GM18499 (cell line): ENCODE measurements around the gene PIK3R1.

ENCODE experiments used
- ATAC-seq: cut with Tn5 transposase; IDR thresholded peaks from one replicate; pipeline ENCODE4 v1.9.1; 2021; ENCODE audit warnings: moderate number of reproducible peaks; ENCODE audit not compliant: insufficient read depth, unreplicated experiment

PIK3R1 gene

GRCh38 chr5:68215208-68215897, at the start of gene PIK3R1:
Gene PIK3R1, plus strand, starts transcription at chr5:68215756. Its CDS starts 10,920 bp downstream, at chr5:68226676.
- ATAC-seq: peak; percentile 64

- no peak for ATAC-seq
Measured at GRCh38 chr5:68167195-68167651, 48.3 kb upstream of the PIK3R1 start.

- ATAC-seq: no peak
Measured at GRCh38 chr5:68169903-68170302, 45.7 kb upstream of the PIK3R1 start.

GRCh38 chr5:68170826-68171558, 44.6 kb upstream of the PIK3R1 start:
- no peak for ATAC-seq

DNA sequence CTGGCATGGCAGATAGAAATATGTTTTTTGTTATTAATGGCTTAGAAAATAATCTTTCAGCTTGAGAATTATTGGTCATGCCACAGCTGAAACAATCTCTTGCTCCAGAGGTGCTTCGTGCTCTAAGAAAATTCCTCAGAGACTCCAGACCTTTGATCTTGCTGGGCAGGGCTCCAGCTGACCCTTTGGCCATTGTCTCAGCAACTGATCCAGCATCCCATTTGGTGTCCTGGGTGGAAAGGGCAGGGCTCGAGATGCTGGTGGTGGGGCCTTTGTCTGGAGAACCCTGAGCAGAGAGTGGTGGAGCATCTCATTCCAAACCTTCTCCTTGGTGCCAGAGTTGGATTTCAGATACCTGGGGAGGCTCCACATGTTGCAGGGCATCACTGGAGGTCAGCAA, 43.2 kb upstream of the PIK3R1 start:
- no peak for ATAC-seq

DNA sequence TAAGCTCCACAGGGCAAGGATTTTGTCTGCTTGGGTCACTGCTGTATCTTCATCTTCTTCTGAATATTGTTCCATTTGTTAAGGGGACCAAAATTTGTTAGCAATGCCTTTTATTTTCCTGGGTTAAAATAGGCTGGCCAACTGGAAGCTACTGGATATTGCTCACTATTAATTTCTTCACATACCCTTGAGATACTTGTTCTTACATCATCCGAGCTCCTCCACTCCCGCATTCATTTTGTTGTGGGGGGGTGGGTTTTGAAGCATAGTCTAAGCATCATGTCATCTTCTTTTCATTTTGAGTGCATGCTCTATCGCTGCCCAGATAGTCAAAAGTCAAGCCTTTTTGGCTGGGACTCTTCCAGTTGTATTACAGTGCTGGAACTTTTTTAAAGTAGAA, 42.5 kb upstream of the PIK3R1 start:
- ATAC-seq: no peak

DNA sequence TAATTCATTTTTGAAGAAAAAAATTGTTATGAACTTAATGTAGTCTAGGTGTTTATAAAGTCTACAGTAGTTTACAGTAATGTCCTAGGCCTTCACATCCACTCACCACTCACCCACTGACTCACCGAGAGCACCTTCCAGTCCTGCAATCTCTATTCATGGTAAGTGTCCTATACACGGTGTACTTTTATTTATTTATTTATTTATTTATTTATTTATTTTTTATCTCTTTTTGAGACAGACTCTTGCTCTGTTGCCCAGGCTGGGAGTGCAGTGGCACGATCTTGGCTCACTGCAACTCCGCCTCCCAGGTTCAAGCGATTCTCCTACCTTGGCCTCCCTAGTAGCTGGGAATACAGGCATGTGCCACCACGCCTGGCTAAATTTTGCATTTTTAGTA, 39.3 kb upstream of the PIK3R1 start:
- ATAC-seq: no peak

GRCh38 chr5:68176802-68177479, 38.6 kb upstream of the PIK3R1 start:
- no peak for ATAC-seq

DNA sequence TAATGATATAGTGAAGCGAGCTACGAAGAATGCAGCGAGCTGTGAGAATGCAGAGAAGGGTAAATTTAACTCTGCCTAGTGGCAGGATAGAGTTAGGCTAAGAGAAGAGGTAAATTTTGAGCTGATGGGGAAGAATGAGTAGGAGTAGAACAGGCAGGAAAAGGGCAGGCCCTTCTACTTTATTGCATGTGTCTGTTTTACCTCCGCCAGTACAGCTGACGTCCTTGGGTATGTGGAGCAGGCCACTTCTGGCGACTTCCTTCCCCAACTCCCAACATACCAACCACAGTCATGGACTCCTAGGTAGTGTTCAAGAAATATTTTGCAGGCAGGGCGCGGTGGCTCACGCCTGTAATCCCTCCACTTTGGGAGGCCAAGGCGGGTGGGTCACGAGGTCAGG, 37.9 kb upstream of the PIK3R1 start:
- ATAC-seq: no peak

GRCh38 chr5:68178579-68178978, 37.0 kb upstream of the PIK3R1 start:
- ATAC-seq: no peak

- no peak for ATAC-seq
Measured at GRCh38 chr5:68180121-68181038, 35.2 kb upstream of the PIK3R1 start.

DNA sequence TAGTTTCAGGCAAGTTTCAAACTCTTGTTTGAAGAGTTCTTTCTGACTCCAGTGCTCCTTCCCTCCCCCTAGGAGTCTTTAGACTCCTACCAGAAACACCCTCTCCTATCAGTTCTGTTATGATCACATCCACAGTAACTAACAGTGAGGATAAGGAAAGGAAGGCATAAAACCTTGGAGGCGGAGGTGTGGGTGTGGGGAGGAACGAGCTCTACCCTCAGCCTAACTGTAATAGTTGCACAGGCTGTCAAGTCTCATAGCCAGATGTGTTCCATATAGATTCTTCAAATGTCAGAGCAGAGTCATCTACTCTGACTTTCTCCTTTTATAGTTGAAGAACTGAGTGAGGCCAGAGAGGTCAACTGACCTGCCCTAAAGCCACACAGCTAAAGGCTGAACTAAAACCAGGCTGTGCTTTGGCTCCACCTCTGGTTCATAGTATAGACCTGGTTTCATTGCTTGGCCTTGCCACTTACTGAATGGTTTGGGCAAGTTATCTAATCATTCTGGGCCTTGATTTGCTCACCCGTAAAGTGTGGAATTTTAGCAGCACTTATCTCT, 34.4 kb upstream of the PIK3R1 start:
- no peak for ATAC-seq

DNA sequence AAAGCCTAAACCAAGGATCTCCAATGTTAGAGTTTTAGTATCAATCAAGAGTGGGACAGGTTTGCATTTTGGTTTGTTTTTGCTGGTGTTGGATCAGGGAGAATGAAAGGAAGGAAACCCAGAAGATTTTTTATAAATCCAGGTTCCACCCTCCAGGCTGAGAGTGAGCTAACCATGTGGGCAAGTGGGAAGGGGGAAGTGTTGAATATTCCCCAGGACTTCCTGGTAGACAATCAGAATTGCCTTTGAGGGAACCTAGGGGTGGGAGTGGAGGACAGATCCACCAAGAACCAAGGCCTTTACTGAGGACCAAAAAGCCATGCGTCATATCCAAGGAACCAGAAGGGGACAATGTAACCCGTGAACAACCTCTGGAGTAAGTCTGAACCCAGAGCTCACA, 33.5 kb upstream of the PIK3R1 start:
- ATAC-seq: no peak

GRCh38 chr5:68182534-68182933, 33.0 kb upstream of the PIK3R1 start:
- ATAC-seq: no peak

GRCh38 chr5:68187268-68188055, 28.1 kb upstream of the PIK3R1 start:
- no peak for ATAC-seq

DNA sequence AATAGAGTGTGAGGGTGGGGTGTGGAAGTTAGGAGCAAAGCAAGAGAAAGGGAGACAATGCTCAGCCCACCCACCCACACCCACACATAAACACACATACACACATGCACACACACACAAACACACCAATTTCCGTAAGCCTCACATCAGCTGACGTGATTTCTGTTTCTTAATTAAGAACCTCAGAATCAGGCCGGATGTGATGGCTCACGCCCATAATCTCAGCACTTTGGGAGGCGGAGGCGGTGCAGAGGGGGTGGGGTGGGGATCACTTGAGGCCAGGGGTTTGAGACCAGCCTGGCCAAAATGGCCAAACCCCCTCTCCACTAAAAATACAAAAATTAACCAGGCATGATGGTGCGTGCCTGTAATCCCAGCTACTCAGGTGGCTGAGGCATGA, 26.4 kb upstream of the PIK3R1 start:
- no peak for ATAC-seq

DNA sequence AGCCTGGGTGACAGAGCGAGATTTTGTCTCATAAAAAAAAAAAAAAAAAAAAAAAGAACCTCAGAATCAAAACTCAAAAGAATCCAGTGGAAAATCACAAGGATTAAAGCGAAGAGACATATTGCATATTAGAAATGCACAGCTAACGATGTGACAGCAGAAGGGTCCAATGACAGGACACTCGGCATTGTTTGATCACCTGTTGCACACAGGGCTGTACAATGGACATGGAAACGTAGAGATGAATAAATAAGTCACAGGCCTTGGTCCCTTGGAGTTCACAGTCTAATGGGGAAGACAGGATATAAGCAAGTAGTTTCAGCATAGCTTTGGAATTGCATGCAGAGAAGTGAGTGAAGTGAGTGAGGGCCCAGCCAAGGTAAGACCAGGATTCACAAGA, 25.9 kb upstream of the PIK3R1 start:
- no peak for ATAC-seq

DNA sequence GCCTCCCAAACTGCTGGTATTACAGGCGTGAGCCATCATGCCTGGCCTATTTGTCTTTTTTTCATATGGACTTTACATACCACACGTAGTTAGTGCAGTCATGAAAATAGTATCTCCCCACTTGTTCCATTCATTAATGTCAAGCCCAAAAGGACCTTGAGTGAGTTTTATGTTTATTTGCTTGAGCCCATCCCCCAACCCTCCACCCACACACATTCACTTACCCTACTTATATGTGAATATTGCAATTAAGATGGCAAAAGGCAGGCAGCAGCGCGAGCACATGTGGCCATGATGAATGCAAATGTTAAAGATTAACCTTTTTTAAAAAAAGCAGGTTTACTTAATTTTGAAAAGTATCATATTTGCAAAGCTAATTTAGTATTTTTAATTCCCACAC, 24.9 kb upstream of the PIK3R1 start:
- no peak for ATAC-seq

- ATAC-seq: no peak
Measured at GRCh38 chr5:68191083-68191791, 24.3 kb upstream of the PIK3R1 start.
